PC-3 (cell line): ENCODE measurements around the gene CDK5RAP2.

Experiments
- EZH2 ChIP-seq: fragments of 300-600 bp; sonication (generic); IDR thresholded peaks from one replicate; pipeline ENCODE4 v1.6.1; 2017; ENCODE audit warnings: antibody characterized with exemption, mild to moderate bottlenecking, low read length; ENCODE audit not compliant: unreplicated experiment
- EZH2phosphoT487 ChIP-seq: fragments of 300-600 bp; sonication (generic); IDR thresholded peaks from 2 replicates; pipeline ENCODE4 v1.6.1; 2018; ENCODE audit warnings: mild to moderate bottlenecking, antibody characterized with exemption, low read length, borderline replicate concordance
- TF ChIP-seq, protein P1 (sequence below): fragments of 300-600 bp; sonication (generic); conservative IDR thresholded peaks from 2 replicates; pipeline ENCODE4 v1.5.1; 2017; ENCODE audit warnings: antibody characterized with exemption, low read depth, mild to moderate bottlenecking, low read length

GRCh38 chr9:120622790-120623189, 42.8 kb upstream of the CDK5RAP2 start:
- TF ChIP-seq, protein P1, sequence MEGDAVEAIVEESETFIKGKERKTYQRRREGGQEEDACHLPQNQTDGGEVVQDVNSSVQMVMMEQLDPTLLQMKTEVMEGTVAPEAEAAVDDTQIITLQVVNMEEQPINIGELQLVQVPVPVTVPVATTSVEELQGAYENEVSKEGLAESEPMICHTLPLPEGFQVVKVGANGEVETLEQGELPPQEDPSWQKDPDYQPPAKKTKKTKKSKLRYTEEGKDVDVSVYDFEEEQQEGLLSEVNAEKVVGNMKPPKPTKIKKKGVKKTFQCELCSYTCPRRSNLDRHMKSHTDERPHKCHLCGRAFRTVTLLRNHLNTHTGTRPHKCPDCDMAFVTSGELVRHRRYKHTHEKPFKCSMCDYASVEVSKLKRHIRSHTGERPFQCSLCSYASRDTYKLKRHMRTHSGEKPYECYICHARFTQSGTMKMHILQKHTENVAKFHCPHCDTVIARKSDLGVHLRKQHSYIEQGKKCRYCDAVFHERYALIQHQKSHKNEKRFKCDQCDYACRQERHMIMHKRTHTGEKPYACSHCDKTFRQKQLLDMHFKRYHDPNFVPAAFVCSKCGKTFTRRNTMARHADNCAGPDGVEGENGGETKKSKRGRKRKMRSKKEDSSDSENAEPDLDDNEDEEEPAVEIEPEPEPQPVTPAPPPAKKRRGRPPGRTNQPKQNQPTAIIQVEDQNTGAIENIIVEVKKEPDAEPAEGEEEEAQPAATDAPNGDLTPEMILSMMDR = no peak
- TF ChIP-seq EZH2 = no peak
- no peak for TF ChIP-seq EZH2phosphoT487
